ENCODE data around the gene RBPJL. TPM values are rescaled to one million over a fixed set of nuclear protein-coding genes. Genes with fewer than 3 reads are reported as not detected.

The RBPJL gene
- total and polyA plus RNA-seq, 2 of the 8 experiments (the other 6 are each of a cell fraction or from before 2014, with no cell fraction given): 0.67 to 1.3 TPM

GRCh38 chr20:45346291-45346718 is 39.7 kb downstream of the RBPJL start:
- WGBS, 2 experiments (ENCODE audit: extremely low coverage in 1 of 2, insufficient coverage in 1 of 2, insufficient read length in 1 of 2, insufficient replicate concordance in 2 of 2, low coverage in 1 of 2, low lambda C conversion rate in 2 of 2, missing lambda C conversion rate in 1 of 2): 73% methylated on average over 3 of the region's 3 CpGs; no CpG with 5 or more reads in 1 of the 2 experiments
- no peak overlapping the region for H4K8ac ChIP-seq (ENCODE audit: extremely low read depth, insufficient read depth, low read length)
- peaks cover 12% of the 10 kb centered on the region; the same call in 1 of the 2 replicates for H3K23me2 ChIP-seq (ENCODE audit: low read depth, low read length)
- H3K36me3 ChIP-seq (ENCODE audit: control insufficient read depth in 2 of 4, insufficient read depth in 4 of 4, low read length in 3 of 4): no peaks in the 10 kb centered on the region
- ChIA-PET POLR2A (ENCODE audit: partially characterized antibody) (interaction anchor here (0.6 to 6.8 kb wide), 3 partner anchors 14 to 559 kb away, joined by 3 to 113 read pairs (median 4); partner anchors contain the start of gene SYS1), CTCF (ENCODE audit: partially characterized antibody) (interaction anchor here (0.7 to 6.5 kb wide), 10 partner anchors 12 to 90 kb away, joined by 3 to 33 read pairs (median 4); partner anchors contain the start of gene SYS1)
- no peak overlapping the region for H3K4ac ChIP-seq (replicated peaks; ENCODE audit: insufficient read length, low read depth, low read length)
- DNase-seq (ENCODE audit: low read depth in 1 of 2, low spot score in 2 of 2): no peak
- H3K56ac ChIP-seq (replicated peaks; ENCODE audit: insufficient read length, low read depth, low read length): no peak overlapping the region
- H3K27me3 ChIP-seq (replicated peaks in 1 of 4; ENCODE audit: control insufficient read depth in 3 of 4, extremely low read depth in 1 of 4, insufficient read depth in 3 of 4, low read length in 3 of 4): no peaks in the 10 kb centered on the region
- H2BK12ac ChIP-seq (ENCODE audit: low read depth, low read length): no peak overlapping the region
- H3K18ac ChIP-seq (ENCODE audit: extremely low read depth, low read length): 0 out of 2 replicates have a peak overlapping the region, but pooled peaks have one; percentile 21
- no peak for FAIRE-seq
- TF ChIP-seq RNF2 (IDR thresholded peaks at IDR 0.05; ENCODE audit: borderline replicate concordance, low read depth, low read length, missing control alignments, poor library complexity, severe bottlenecking) (no peak), TBP (IDR thresholded peaks at IDR 0.05; ENCODE audit: low read depth, low read length) (no peak)
- no peak overlapping the region for H2BK120ac ChIP-seq (replicated peaks; ENCODE audit: low read depth, low read length)
- H3K14ac ChIP-seq (ENCODE audit: insufficient read length): no peak overlapping the region
- peaks cover 38 to 59% (median 44%) of the 10 kb centered on the region in 4 experiments for H3K4me1 ChIP-seq (replicated peaks in 1 of 4; ENCODE audit: control insufficient read depth in 3 of 4, insufficient read depth in 4 of 4, low read length in 3 of 4)
- peak overlapping the region; percentile 94 to 96 for H3K4me2 ChIP-seq (ENCODE audit: insufficient read depth in 1 of 2, low read depth in 2 of 2, low read length in 2 of 2)
- H3K4me3 ChIP-seq (ENCODE audit: extremely low read depth in 1 of 4, insufficient read depth in 2 of 4, low read depth in 3 of 4, low read length in 4 of 4): peak overlapping the region in 1 of 4 experiments; percentile 95; a peak in 2 of 8 replicates
- H2BK15ac ChIP-seq (ENCODE audit: low read length): no peak overlapping the region; the same call in 1 of the 2 replicates
- peak overlapping the region; percentile 68; the same call in 1 of the 2 replicates for H2AK5ac ChIP-seq (ENCODE audit: low read depth, low read length)
- peaks cover 17% of the 10 kb centered on the region for H3K79me1 ChIP-seq (ENCODE audit: low read depth, low read length)
- no peak overlapping the region for H2BK5ac ChIP-seq (ENCODE audit: low read depth, low read length)
- no peaks in the 10 kb centered on the region for H3K9me3 ChIP-seq (ENCODE audit: insufficient read depth in 2 of 2, low read depth in 1 of 2, low read length in 1 of 2)
- no peak overlapping the region for H3K23ac ChIP-seq (ENCODE audit: insufficient read length)
- H4K20me1 ChIP-seq (replicated peaks in 1 of 2; ENCODE audit: control insufficient read depth in 1 of 2, insufficient read depth in 2 of 2, low read length in 2 of 2): peaks cover 0 to 7% of the 10 kb centered on the region in 2 experiments
- no peak overlapping the region for H4K91ac ChIP-seq (replicated peaks; ENCODE audit: insufficient read length, low read length)
- H3K79me2 ChIP-seq (ENCODE audit: control insufficient read depth in 1 of 2, insufficient read depth in 2 of 2, low read length in 2 of 2): peaks cover 0 to 60% of the 10 kb centered on the region in 2 experiments; a peak in 2 of 4 replicates
- no peak overlapping the region for H4K5ac ChIP-seq (ENCODE audit: insufficient read length, low read depth, low read length)
- H2BK20ac ChIP-seq (ENCODE audit: low read length): no peak overlapping the region
- no peak overlapping the region for H3K27ac ChIP-seq (ENCODE audit: low read depth, low read length)
- H2AFZ ChIP-seq (ENCODE audit: low read length): no peak overlapping the region
- peak overlapping the region in 1 of 4 experiments; percentile 18; a peak in 1 of 7 replicates for H3K9ac ChIP-seq (replicated peaks in 1 of 4; ENCODE audit: extremely low read depth in 1 of 4, low read depth in 3 of 4, low read length in 3 of 4)
